GM19468 (cell line): ENCODE data around the gene SPINK4.

Experiments
- ATAC-seq: cut with Tn5 transposase; IDR thresholded peaks from one replicate; pipeline ENCODE4 v1.9.1; 2021; ENCODE audit warnings: mild to moderate bottlenecking, moderate library complexity, moderate number of reproducible peaks; ENCODE audit not compliant: unreplicated experiment; ENCODE audit errors: extremely low read depth

The SPINK4 gene

GRCh38 chr9:33228606-33229005 lies 11.4 kb upstream of the SPINK4 start:
- ATAC-seq: no peak

DNA sequence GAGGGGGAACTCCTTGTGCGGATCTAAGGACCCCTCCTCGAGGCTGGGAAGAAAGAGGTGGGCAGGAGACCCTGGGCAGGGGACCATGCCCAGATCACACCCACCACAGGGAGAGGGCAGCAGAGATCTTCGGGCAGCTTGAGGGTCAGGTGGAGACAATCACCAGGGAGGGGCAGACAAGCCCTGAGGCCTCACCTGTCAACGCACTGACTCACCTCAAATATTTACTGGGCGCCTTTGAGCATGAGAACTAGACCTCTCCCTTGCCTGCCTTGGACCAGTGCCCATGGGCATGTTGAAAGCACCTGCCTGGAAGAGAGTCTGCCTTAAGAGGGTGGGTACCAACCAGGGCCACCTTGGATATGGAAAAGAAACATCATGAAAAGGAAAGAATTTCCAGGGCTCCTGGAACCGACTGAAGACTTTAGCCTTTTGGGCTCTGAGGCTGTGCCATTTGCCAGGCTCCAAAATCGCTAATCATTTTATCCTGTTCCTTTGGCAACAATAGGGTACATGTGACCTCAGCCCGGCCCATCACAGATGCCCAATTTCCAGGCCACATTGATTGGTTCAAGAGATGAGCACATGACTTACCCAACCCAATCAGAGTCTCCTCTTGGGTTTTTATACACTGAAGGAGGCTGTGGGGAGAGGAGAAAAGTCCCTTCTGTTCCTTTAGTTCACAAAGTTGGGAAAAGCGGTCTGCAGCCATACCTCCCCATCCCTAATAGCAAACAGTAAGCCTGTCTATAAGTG lies 10.4 kb upstream of the SPINK4 start:
- ATAC-seq: no peak

DNA sequence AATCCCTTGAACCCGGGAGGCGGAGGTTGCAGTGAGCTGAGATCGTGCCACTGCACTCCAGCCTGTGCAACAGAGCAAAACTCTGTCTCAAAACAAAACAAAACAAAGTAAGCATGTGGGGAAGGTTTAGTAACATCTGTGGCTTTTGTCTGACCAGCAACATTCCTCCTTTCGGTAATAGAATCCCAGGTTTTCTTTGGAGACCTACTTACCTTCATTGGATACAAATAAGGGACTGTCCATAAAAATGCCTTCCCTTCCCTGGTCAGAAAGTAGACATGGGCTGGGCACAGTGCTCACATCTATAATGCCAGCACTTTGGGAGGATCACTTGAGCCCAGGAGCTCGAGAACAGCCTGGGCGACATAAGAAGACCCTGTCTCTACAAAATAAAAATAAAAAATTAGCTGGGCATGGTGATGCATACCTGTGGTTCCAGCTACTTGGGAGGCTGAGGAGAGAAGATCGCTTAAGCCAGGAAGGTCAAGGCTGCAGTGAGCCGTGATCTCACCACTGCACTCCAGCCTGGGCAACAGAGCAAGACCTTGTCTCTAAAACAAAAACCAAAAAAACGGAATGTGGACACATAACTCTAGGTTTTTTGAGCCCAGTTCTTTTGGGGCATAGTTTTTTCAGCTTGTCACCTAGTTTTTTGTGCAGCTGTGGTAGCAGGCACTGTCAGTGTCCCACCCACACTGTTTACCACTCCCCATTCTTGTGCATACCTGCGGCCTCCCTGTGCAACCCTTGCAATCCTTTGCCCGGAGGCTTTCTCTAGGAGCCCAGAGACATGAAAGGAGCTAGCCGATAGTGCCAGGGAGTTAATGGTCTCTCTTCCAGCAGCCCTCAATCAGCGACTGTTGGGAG lies 9.0 kb upstream of the SPINK4 start:
- no peak for ATAC-seq

DNA sequence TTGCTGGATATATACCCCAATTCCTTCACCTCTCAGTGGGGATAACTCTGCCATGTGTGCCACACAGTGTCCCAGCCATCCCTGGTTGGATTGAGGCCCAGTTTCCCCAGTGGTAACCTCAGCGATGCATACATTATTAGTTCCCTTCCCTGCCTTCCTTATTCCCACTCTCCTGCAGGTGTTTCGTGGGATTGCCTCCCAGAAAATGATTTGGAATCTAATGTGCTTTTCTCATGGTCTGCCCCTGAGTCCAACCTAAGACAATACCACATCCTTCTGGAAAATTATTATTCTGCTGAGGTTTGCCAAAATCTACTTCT lies 8.4 kb upstream of the SPINK4 start:
- no peak for ATAC-seq

GRCh38 chr9:33232815-33233214 lies 7.2 kb upstream of the SPINK4 start:
- no peak for ATAC-seq

GRCh38 chr9:33233626-33234342 lies 6.2 kb upstream of the SPINK4 start:
- no peak for ATAC-seq

- no peak for ATAC-seq
Observed at GRCh38 chr9:33234511-33235467, 5.2 kb upstream of the SPINK4 start.

GRCh38 chr9:33236571-33236970 lies 3.4 kb upstream of the SPINK4 start:
- no peak for ATAC-seq

DNA sequence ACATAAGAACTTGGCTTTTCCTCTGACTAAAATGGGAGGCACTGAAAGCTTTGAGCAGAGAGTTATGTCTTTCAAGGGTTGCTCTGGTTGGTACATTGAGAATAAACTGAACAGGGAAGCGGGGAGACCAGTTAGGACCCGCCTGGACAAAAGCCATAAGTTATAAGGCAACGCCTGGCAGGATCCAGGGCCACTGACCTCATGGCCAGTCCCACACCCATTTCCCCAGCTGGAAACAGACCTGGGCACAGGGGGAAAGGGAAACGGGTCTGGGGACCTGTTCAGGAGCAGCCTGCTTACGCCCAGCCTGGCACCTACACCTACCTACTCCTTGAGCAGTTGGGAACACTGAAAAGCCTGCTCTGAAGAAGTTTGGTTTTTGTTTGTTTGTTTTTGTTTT lies 1.3 kb downstream of the SPINK4 start:
- ATAC-seq: no peak

DNA sequence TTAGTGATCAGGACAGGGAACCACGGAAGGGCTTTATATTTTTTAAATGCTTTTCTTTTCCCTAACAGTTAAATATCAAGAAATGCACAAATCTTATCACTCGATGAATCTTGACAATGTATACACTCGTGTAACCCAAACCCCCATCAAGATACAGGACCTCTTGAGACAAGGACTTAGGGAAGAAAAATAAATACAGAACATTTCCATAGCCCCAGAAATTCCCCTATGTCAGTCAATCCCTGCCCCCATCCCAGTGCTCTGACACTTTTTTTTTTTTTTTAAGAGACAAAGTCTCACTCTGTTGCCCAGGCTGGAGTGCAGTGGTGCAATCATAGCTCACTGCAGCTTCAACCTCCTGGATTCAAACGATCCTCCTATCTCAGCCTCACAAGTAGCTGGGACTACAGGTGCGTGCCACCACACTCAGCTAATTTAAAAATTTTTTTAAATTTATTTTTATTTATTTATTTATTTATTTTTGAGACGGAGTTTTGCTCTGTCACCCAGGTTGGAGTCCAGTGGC lies 2.7 kb downstream of the SPINK4 start:
- ATAC-seq: no peak

DNA sequence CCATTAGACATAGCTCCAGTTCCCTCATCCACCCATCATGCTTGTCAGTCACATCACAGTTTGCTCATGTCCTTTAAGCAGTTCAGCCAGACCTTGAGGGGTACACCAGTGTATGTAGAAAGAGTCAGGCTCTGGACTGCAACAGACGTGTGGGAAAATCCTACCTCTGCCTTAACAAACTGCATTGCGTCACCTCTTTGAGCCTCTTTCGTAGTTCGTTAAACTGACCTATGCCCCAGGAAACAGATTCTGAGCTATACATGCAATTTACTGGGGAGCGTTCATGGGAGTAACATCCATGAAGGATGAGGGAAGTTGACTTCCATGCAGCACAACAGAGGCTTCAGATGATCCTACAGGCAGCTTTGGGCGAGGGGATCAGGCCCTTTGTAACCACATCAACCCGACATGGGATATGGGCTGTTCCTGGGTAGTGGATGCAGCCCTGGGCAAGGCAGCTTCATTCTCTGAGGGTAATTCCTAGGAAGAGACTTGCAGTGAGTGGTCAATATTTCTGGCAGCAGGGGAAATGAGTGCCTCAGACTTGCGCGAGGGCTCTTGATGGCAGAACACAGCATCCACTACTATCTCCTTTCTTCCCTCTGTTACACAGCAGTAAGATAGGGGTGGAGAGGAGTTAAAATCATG lies 4.3 kb downstream of the SPINK4 start:
- ATAC-seq: no peak

GRCh38 chr9:33245341-33245740 lies 5.4 kb downstream of the SPINK4 start:
- ATAC-seq: no peak

DNA sequence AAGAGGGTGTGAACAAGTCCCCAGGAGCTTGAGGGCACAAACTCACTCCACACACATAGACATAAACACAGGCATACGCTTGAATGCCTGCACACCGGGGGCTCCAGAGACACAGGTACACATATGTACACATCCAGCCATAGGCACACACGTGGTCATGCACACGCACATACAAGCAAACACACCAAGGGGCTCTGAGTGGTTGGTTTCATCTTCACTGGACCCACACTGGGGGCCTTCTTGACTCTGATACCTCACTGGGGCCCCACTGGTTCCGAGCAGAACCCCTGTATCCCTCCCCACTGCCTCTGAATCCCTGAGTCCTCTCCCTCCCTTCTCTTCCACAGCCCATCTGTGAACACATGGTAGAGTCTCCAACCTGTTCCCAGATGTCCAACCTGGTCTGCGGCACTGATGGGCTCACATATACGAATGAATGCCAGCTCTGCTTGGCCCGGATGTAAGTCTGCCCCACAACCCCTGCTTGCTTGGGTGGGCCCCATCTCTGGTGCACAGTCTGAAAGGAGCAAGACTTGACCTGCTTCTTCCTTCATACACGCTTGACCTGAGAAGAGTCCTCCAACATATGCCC lies 6.4 kb downstream of the SPINK4 start:
- ATAC-seq: no peak

DNA sequence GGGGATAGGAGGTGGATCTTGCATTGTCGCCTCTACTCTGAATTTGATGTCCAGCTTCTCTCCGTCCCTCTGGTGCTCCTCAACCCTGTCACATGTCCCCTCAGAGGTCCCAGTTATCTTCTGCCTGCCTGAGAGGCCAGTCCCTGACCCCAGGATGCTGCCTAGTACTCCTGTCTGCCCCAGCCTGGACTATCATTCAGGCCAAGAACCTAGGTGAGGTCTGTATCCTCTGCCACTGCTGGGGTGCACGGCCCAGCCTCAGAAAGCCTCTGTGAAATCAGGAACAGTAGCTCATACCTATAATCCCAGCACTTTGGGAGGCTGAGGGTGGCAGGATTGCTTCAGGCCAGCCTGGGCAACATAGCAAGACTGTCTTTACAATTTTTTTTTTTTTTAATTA lies 8.6 kb downstream of the SPINK4 start:
- no peak for ATAC-seq

DNA sequence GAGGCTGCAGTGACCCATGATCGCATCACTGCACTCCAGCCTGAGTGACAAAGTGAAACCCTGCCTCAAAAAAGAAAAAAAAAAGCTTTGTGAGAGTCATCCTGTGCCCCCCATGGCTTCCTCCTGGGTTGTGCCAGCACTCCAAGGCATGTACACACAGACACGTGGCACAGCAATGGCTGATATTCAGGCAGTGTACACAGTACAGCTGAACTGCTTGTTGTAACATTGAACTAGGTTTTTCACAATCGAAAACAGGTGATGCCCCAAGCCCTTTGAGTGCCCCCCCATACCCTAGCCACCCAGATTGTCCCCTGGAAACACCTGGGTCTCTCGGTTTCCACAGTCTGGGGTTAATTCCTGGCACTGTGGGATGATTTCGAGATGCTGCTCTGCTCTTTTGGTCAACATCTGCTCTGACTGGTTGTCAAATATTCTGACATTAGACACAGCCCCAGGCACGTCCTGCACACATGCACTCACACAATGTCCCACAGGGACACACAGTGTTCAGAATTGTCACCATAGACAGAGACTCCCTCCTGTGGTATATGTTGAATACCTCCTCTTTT lies 9.2 kb downstream of the SPINK4 start:
- ATAC-seq: no peak

DNA sequence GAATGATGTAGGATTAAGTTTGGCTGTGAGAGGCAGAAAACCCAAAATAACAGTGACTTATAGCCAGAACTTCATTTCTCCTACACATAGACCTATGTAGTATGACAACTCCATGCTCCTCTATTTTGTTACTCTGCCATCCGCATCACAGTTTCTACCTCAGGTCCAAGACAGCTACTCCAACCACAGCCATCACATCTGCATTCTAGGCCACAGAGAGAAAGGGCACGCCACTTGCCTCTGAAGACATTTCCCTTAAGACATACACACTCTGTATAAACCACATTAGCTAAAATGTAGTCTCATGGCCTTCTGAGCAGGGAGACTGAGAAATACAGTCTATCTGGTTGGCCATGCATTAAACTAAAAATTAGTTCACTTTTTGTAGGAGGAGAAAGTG lies 10.0 kb downstream of the SPINK4 start:
- no peak for ATAC-seq

DNA sequence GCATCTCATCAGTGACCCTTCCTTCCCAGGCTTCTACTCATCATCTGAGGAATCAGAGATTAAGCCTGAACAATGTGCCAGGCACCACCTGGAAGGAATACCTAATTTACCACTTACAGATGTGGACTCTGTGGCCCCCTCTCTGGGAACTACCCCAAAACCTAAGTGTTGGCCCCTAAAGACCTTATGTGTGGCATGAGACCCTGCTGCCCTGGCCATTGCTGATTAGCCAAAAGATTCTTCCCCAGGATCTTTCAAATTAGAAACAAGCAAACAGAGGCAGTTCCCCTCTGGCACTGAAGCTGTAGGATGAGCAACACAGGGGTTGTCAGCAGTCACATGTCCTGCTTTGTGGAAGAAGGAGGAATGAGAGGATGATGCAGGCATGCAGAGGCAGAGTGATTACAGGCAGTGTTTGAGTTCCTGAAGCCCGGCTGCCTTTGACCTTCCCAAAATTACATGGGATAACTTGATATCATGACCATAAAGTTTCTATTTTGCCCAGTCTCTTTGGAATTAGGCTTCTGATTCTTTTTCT lies 10.6 kb downstream of the SPINK4 start:
- no peak for ATAC-seq

DNA sequence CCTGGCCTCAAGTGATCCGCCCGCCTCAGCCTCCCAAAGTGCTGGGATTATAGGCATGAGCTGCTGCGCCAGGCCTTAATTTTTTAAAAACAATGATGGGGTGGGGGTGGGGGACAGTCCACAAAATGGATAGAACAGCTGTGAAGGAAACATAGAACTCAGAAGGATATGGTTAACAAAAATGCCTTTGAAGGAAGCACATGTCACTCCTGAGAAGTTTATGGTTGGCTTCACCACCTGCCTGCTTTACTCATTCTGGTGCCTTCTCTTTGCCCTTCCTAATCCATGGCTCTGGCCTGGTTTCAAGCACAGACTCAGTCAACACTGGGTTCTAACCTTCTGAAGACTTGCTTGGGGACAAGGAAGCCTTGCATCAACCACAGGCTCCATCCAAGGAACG lies 14.2 kb downstream of the SPINK4 start:
- ATAC-seq: no peak
